HEK293 (cell line): ENCODE measurements around the gene SIGLEC1.

Source experiments
- CTCF ChIA-PET: fragments of 350-600 bp; formaldehyde crosslinking; extraction: SDS; loops from one replicate; lab custom pipeline; 2021; ENCODE audit warnings: antibody characterized with exemption; lab: Yijun Ruan, JAX
- POLR2A ChIA-PET: fragments of 300-600 bp; formaldehyde crosslinking; extraction: SDS; loops from one replicate; lab custom pipeline; 2020; ENCODE audit warnings: antibody characterized with exemption, inconsistent platforms; lab: Yijun Ruan, JAX
- H3K27ac ChIP-seq: fragments of 200-500 bp; sonication (Bioruptor generic); 2 replicates; pipeline ENCODE4 v1.5.1; 2014; ENCODE audit warnings: low read depth, low read length, control low read depth, inconsistent platforms; ENCODE audit errors: extremely low read depth
- H3K36me3 ChIP-seq, 2 experiments: fragments of 200-500 bp in 1 of 2; sonication (Bioruptor generic) in 1 of 2; 1 replicate in 1 of 2; 2 replicates in 1 of 2; pipeline ENCODE4 v1.5.1; 2014 to 2017; ENCODE audit warnings: inconsistent platforms in 2 of 2, low read length in 2 of 2; ENCODE audit not compliant: control insufficient read depth in 2 of 2, insufficient read depth in 1 of 2
- H3K4me1 ChIP-seq: fragments of 200-500 bp; sonication (Bioruptor generic); 2 replicates; pipeline ENCODE4 v1.5.1; 2014; ENCODE audit warnings: mild to moderate bottlenecking, low read length, inconsistent platforms; ENCODE audit not compliant: control insufficient read depth, insufficient read depth
- H3K4me3 ChIP-seq: 2 replicates; pipeline ENCODE4 v1.5.1; 2011; ENCODE audit warnings: low read depth, mild to moderate bottlenecking, control low read depth, low read length, moderate library complexity
- H3K9me3 ChIP-seq: fragments of 200-500 bp; sonication (Bioruptor generic); 2 replicates; pipeline ENCODE4 v1.5.1; 2014; ENCODE audit warnings: low read depth, low read length, inconsistent platforms; ENCODE audit not compliant: control insufficient read depth, insufficient read depth
- CTCF ChIP-seq: fragments of 450-650 bp; formaldehyde crosslinking; IDR thresholded peaks from 2 replicates; pipeline ENCODE4 v1.5.1; 2016; ENCODE audit warnings: missing biosample characterization, missing genetic modification characterization
- HIC1 ChIP-seq: fragments of 450-650 bp; formaldehyde crosslinking; IDR thresholded peaks from 2 replicates; pipeline ENCODE4 v1.5.1; 2016; ENCODE audit warnings: missing biosample characterization, missing genetic modification characterization
- IKZF3 ChIP-seq: fragments of 450-650 bp; IDR thresholded peaks from 2 replicates; pipeline ENCODE4 v1.5.0; 2018; ENCODE audit warnings: missing biosample characterization, mild to moderate bottlenecking, missing genetic modification characterization, moderate library complexity
- KLF1 ChIP-seq: fragments of 450-650 bp; formaldehyde crosslinking; IDR thresholded peaks from 2 replicates; pipeline ENCODE4 v1.5.1; 2016; ENCODE audit warnings: missing biosample characterization, missing genetic modification characterization
- SCRT1 ChIP-seq: fragments of 450-650 bp; formaldehyde crosslinking; IDR thresholded peaks from 2 replicates; pipeline ENCODE4 v1.5.1; 2016; ENCODE audit warnings: missing biosample characterization, missing genetic modification characterization, borderline replicate concordance
- ZBTB1 ChIP-seq: fragments of 450-650 bp; formaldehyde crosslinking; IDR thresholded peaks from 2 replicates; pipeline ENCODE4 v1.5.1; 2016; ENCODE audit warnings: missing biosample characterization, missing genetic modification characterization
- ZBTB26 ChIP-seq: fragments of 450-650 bp; formaldehyde crosslinking; optimal IDR thresholded peaks from 2 replicates; pipeline ENCODE3; 2016; ENCODE audit warnings: missing biosample characterization, mild to moderate bottlenecking, missing genetic modification characterization
- ZNF221 ChIP-seq: fragments of 450-650 bp; formaldehyde crosslinking; IDR thresholded peaks from 2 replicates; pipeline ENCODE4 v1.5.1; 2017; ENCODE audit warnings: missing biosample characterization, missing genetic modification characterization, borderline replicate concordance
- ZNF26 ChIP-seq: fragments of 450-650 bp; formaldehyde crosslinking; IDR thresholded peaks from 2 replicates; pipeline ENCODE4 v1.5.1; 2016; ENCODE audit warnings: missing biosample characterization, missing genetic modification characterization
- ZNF549 ChIP-seq: fragments of 450-650 bp; IDR thresholded peaks from 2 replicates; pipeline ENCODE4 v1.5.1; 2018; ENCODE audit warnings: missing biosample characterization, missing genetic modification characterization, mild to moderate bottlenecking, inconsistent platforms, moderate library complexity
- ZNF571 ChIP-seq: fragments of 450-650 bp; formaldehyde crosslinking; IDR thresholded peaks from 2 replicates; pipeline ENCODE4 v1.5.0; 2017; ENCODE audit warnings: missing biosample characterization, missing genetic modification characterization
- ZNF585B ChIP-seq: fragments of 450-650 bp; formaldehyde crosslinking; IDR thresholded peaks from 2 replicates; pipeline ENCODE4 v1.5.1; 2016; ENCODE audit warnings: missing biosample characterization, missing genetic modification characterization
- ZNF701 ChIP-seq: fragments of 450-650 bp; formaldehyde crosslinking; IDR thresholded peaks from 2 replicates; pipeline ENCODE4 v1.5.1; 2016; ENCODE audit warnings: missing biosample characterization, missing genetic modification characterization
- ZNF785 ChIP-seq: fragments of 450-650 bp; formaldehyde crosslinking; IDR thresholded peaks from 2 replicates; pipeline ENCODE4 v1.5.1; 2016; ENCODE audit warnings: missing biosample characterization, missing genetic modification characterization
- TF ChIP-seq, protein P1 (sequence below): fragments of 450-650 bp; formaldehyde crosslinking; IDR thresholded peaks from 2 replicates; pipeline ENCODE4 v1.5.1; 2016; ENCODE audit warnings: missing biosample characterization, missing genetic modification characterization
- TF ChIP-seq, protein P2 (sequence below): fragments of 450-650 bp; formaldehyde crosslinking; IDR thresholded peaks from 2 replicates; pipeline ENCODE4 v1.5.1; 2016; ENCODE audit warnings: missing biosample characterization, missing genetic modification characterization
- TF ChIP-seq, protein P3 (sequence below): fragments of 450-650 bp; formaldehyde crosslinking; IDR thresholded peaks from 2 replicates; pipeline ENCODE4 v1.5.1; 2016; ENCODE audit warnings: missing biosample characterization, missing genetic modification characterization, borderline replicate concordance

Gene SIGLEC1

GRCh38 chr20:3748073-3748472, 35.7 kb upstream of the SIGLEC1 start:
- CTCF ChIA-PET, result interaction anchor here (0.6 to 9.8 kb wide), 10 partner anchors 10 to 128 kb away, joined by 3 to 133 read pairs (median 3); partner anchors contain the start of gene ADISSP
- POLR2A ChIA-PET, result interaction anchor here (0.7 to 0.9 kb wide), 2 partner anchors 20 to 48 kb away, joined by 4 read pairs; partner anchors contain the start of genes ADISSP and CDC25B
- TF ChIP-seq ZNF549 (tag by site-specific recombination) (no peak), CTCF (tag by site-specific recombination) (no peak), IKZF3 (tag by site-specific recombination) (no peak), ZBTB26 (tag by site-specific recombination) (no peak), ZNF221 (no peak), SCRT1 (tag by site-specific recombination) (no peak), KLF1 (no peak), ZNF571 (tag by site-specific recombination) (no peak), HIC1 (no peak), ZBTB1 (tag by site-specific recombination) (no peak), ZNF785 (no peak), ZNF701 (tag by site-specific recombination) (no peak), ZNF585B (tag by site-specific recombination) (no peak), ZNF26 (tag by site-specific recombination) (no peak)
- TF ChIP-seq, protein P1, sequence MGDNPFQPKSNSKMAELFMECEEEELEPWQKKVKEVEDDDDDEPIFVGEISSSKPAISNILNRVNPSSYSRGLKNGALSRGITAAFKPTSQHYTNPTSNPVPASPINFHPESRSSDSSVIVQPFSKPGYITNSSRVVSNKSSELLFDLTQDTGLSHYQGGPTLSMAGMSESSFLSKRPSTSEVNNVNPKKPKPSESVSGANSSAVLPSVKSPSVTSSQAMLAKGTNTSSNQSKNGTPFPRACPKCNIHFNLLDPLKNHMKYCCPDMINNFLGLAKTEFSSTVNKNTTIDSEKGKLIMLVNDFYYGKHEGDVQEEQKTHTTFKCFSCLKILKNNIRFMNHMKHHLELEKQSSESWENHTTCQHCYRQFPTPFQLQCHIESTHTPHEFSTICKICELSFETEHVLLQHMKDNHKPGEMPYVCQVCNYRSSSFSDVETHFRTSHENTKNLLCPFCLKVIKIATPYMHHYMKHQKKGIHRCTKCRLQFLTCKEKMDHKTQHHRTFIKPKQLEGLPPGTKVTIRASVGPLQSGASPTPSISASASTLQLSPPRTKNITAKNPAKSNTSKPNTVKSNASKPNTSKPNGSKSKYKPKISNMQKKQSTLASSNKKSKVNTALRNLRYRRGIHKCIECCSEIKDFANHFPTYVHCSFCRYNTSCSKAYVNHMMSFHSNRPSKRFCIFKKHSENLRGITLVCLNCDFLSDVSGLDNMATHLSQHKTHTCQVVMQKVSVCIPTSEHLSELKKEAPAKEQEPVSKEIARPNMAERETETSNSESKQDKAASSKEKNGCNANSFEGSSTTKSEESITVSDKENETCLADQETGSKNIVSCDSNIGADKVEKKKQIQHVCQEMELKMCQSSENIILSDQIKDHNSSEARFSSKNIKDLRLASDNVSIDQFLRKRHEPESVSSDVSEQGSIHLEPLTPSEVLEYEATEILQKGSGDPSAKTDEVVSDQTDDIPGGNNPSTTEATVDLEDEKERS (tag by site-specific recombination), result no peak
- TF ChIP-seq, protein P2, sequence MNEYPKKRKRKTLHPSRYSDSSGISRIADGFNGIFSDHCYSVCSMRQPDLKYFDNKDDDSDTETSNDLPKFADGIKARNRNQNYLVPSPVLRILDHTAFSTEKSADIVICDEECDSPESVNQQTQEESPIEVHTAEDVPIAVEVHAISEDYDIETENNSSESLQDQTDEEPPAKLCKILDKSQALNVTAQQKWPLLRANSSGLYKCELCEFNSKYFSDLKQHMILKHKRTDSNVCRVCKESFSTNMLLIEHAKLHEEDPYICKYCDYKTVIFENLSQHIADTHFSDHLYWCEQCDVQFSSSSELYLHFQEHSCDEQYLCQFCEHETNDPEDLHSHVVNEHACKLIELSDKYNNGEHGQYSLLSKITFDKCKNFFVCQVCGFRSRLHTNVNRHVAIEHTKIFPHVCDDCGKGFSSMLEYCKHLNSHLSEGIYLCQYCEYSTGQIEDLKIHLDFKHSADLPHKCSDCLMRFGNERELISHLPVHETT (tag by site-specific recombination), result no peak
- TF ChIP-seq, protein P3, sequence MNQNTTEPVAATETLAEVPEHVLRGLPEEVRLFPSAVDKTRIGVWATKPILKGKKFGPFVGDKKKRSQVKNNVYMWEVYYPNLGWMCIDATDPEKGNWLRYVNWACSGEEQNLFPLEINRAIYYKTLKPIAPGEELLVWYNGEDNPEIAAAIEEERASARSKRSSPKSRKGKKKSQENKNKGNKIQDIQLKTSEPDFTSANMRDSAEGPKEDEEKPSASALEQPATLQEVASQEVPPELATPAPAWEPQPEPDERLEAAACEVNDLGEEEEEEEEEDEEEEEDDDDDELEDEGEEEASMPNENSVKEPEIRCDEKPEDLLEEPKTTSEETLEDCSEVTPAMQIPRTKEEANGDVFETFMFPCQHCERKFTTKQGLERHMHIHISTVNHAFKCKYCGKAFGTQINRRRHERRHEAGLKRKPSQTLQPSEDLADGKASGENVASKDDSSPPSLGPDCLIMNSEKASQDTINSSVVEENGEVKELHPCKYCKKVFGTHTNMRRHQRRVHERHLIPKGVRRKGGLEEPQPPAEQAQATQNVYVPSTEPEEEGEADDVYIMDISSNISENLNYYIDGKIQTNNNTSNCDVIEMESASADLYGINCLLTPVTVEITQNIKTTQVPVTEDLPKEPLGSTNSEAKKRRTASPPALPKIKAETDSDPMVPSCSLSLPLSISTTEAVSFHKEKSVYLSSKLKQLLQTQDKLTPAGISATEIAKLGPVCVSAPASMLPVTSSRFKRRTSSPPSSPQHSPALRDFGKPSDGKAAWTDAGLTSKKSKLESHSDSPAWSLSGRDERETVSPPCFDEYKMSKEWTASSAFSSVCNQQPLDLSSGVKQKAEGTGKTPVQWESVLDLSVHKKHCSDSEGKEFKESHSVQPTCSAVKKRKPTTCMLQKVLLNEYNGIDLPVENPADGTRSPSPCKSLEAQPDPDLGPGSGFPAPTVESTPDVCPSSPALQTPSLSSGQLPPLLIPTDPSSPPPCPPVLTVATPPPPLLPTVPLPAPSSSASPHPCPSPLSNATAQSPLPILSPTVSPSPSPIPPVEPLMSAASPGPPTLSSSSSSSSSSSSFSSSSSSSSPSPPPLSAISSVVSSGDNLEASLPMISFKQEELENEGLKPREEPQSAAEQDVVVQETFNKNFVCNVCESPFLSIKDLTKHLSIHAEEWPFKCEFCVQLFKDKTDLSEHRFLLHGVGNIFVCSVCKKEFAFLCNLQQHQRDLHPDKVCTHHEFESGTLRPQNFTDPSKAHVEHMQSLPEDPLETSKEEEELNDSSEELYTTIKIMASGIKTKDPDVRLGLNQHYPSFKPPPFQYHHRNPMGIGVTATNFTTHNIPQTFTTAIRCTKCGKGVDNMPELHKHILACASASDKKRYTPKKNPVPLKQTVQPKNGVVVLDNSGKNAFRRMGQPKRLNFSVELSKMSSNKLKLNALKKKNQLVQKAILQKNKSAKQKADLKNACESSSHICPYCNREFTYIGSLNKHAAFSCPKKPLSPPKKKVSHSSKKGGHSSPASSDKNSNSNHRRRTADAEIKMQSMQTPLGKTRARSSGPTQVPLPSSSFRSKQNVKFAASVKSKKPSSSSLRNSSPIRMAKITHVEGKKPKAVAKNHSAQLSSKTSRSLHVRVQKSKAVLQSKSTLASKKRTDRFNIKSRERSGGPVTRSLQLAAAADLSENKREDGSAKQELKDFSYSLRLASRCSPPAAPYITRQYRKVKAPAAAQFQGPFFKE (tag by site-specific recombination), result no peak
- TF ChIP-seq, all 188 proteins: peak for 0

More at GRCh38 chr20:3748073-3748472, 35.7 kb upstream of the SIGLEC1 start:
- Histone ChIP-seq H3K4me3 (no peak overlapping the region), H3K36me3 (peaks cover 0 to 15% of the 10 kb centered on the region in 2 experiments; a peak in 1 of 3 replicates), H3K4me1 (peaks cover 4% of the 10 kb centered on the region; the same call in 1 of the 2 replicates), H3K27ac (no peak overlapping the region), H3K9me3 (no peaks in the 10 kb centered on the region)
